ENCODE data around the gene USH1G.

GRCh38 chr17:74904687-74905409 lies 18.2 kb downstream of the USH1G start:
- TF ChIP-seq SPI1 (IDR thresholded peaks at IDR 0.05; ENCODE audit: low read depth, low read length) (no peak), POLR2A (IDR thresholded peaks at IDR 0.05; ENCODE audit: low read depth, low read length) (no peak), TAF1 (IDR thresholded peaks at IDR 0.05; ENCODE audit: low read depth, low read length) (no peak)
